H54 (cell line): Measurements from ENCODE around the gene MYL5.
"Not testable (repeated sequence)": the region's sequence is repeated elsewhere in the genome, so short reads cannot be mapped to it uniquely, and the experiment has no call there.

Source experiments
- DNase-seq: peaks from one replicate; pipeline ENCODE4 v3.0.0; 2011; ENCODE audit warnings: low spot score, mixed read lengths; ENCODE audit not compliant: insufficient read length
- FAIRE-seq: peaks from 3 replicates; lab custom pipeline; 2011; peaks lifted over from hg19 to GRCh38; lab: Jason Lieb, UNC
- POLR2A ChIP-seq: IDR thresholded peaks from 2 replicates; pipeline ENCODE4 v1.6.1; 2011; ENCODE audit warnings: low read depth, mild to moderate bottlenecking, low read length

The MYL5 gene

DNA sequence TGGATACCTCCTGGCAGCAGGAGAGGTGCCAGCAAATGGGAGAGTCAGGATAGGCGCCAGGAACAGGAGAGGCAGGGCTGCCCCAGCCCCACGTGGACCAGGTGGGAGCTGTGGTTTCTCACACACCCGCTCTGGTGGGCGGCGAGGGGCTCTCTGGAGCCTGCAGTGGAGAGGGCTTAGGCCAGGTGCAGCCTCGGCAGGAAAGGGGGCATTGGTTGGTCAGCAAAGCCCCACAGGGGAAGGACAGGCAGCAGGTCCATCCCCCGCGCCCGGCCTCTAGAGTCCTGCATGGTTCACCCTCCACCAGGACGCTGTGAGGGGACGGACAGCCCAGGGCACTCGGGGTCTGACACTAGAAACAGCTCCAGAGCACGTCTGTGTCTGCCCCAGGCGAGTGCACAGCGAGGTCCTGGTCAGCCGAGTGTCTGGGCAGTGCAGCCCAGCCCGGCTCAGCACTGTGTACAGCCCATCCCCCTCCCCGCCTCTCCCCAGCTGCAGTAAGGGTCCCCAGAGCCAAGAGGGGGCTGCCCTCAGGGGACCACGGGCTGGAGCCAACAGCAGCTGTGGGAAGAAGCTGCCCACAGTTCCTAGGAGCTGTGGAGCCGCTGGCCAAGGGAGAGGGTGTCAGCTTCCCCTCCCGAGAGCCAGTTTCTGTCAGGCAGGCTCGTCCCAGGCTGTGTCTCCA lies 8.4 kb upstream of the MYL5 start:
- DNase-seq (no peak), FAIRE-seq (no peak)
- no peak for TF ChIP-seq POLR2A

DNA sequence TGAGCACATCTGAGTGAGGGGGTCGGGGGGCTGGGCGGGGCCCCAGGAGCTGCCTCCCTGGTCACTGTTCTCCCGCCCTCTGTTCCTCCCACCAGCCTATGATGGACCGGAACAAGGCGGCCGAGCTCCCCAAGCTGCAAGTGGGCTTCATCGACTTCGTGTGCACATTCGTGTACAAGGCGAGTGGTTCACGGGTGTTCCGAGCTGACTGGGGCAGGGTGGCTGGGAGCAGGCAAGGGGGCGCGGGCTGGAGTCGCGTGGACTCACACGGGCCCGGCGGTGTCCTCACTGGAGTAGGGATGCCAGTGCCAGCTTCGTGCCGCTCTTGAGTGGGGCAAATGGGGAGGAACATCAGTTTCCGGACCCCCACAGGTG lies 7.9 kb upstream of the MYL5 start:
- DNase-seq (no peak), FAIRE-seq (no peak)
- no peak for TF ChIP-seq POLR2A

DNA sequence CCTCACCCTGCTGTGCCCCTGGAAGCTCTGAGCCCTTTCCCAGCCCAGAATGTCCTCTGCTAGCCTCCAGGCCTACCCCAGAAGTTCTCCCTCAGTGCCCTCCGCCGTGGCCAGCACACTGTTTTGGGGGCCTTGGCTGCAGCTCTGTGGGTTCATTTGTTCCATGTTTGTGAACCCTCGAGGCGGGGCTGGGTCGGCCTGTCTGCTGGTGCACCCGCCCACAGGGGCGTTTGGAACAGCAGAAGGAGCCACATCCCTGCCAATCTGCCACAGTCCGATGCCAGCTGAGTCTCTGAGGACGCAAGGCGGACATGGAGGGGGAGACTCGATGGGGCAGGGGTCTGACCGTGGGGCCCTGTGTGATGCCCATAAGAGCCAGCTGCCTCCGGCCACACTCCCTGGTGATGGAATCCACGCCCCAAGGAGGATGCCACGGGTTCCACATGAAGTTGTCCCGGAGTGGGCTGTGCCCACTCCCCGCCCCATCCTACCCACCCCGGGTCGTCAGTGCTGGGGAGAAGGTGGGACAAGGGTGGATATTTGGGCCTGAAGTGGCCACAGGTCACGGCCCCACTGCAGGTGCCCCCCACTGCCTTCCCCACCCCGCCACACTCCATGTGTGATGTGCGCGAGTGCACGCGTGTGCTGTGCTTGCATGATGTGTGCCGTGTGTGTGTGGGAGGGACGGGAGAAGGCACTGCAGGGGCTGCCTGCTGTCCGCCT lies 7.4 kb upstream of the MYL5 start:
- TF ChIP-seq POLR2A, result no peak
- FAIRE-seq (no peak), DNase-seq (no peak)

DNA sequence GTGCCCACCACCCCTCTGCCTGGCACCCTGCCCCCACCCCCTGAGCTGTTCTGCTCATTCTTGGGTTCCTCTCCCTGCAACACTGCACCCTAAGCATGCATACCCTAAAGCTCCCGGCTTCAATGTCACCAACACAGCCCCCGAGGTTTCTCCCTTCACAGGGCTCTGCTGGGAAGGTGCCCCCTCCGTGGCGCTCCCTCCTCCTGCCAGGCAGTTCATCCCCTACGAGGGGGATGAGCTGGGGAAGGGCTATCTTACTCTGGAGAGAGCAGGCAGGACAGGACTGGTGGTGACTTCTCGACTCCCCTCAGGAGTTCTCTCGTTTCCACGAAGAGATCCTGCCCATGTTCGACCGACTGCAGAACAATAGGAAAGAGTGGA lies 6.8 kb upstream of the MYL5 start:
- FAIRE-seq, result no peak
- no peak for DNase-seq
- no peak for TF ChIP-seq POLR2A

DNA sequence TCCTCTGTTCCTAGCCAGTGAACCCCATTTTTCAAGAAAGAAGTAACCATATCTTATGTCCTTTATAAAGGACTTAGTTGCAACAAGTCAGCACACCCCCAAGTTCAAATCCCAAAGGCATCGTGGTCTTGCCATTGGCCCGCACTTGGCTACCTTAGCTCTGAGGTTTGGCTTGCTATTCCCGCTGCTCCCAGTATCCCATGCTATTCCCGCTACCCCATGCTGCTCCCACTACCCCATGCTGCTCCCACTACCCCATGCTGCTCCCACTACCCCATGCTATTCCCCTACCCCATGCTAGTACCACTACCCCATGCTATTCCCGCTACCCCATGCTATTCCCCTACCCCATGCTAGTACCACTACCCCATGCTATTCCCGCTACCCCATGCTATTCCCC lies 6.1 kb upstream of the MYL5 start:
- not testable (repeated sequence) for FAIRE-seq, DNase-seq

DNA sequence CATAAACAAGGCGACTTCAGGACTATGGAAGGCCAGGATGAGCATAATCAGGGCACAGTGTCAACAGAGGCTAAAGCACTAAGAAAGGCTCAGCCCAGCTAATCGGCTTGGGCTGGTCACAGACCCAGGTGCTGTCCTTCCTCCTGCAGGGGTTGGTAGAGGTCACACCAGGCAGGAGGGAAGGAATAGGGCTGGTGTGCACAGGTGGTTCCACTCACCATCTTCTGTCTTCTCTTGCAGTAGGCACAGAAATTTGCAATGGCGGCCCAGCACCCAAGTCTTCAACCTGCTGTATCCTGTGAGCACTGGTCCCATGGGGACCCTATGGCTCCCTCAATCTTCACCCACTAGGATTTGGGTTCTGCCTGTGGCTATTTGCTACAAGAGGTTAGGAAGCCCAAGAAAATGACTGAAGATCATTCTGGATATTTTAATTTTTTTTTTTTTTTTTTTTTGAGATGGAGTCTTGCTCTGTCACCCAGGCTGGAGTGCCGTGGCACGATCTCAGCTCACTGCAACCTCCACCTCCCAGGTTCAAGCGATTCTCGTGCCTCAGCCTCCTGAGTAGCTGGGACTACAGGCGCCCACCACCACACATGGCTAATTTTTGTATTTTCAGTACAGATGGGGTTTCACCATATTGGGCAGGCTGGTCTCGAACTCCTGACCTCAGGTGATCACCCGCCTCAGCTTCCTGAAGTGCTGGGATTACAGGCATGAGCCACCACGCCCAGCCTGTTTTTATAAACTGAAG lies 4.4 kb upstream of the MYL5 start:
- not testable (repeated sequence) for FAIRE-seq, DNase-seq

DNA sequence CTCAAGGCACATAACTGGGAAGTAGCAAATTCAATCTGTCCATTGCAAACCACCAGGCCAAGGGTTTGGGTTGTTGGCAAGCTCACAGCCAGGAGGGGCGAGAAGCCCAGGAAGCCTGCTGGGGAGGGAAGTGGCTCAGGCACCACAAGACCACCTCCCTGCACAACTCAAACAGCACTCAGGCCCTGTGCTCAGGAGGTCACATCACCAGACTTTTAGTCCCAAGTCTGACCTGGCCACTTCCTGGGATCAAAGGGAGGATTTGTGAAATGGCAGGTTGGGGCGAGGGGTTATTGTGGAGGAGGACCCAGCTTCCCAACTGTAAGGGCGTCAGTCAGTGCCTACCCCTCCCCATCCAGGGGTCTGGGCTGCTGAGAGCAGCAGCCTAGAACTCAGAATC lies 2.6 kb upstream of the MYL5 start:
- FAIRE-seq, result no peak

DNA sequence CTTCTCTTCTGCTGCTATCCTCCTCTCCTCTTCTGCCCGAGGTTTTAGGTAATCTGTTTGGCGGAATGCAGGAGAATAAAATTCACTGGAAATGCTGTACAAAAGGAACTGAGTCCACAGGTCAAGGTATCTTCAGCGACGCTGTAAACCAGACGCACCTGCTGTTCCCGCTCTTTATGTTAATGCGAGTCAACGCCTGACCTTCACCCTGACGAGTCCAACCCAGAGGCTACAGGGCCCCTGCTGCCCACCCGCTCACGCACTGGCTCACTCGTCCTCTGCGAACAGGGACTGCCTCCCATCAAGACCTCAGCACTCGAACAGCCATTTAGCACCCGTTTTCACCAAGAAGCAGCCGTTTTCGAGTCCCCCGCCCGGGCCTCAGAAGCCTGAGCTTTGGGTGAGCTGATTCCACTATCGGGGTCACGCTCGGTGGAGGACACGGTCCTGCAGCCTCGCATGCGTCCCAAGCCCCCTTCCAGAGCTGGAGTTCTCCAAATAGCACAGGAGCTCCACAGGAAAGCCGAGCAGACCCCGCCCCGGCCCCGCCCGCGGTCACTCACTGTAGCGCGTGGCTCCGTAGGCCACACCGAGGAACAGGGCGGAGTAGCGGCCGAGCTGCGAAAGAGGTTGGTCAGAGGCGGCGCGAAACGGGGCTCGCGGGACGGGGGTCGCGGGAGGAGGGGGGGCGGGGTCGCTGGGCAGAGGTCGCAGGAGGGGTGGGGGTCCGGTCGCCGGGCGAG lies 822 bp upstream of the MYL5 start:
- no peak for TF ChIP-seq POLR2A
- DNase-seq (no peak), FAIRE-seq (no peak)

More for the DNA sequence above, 2.6 kb upstream of the MYL5 start:
- no peak for TF ChIP-seq POLR2A
- no peak for DNase-seq

DNA sequence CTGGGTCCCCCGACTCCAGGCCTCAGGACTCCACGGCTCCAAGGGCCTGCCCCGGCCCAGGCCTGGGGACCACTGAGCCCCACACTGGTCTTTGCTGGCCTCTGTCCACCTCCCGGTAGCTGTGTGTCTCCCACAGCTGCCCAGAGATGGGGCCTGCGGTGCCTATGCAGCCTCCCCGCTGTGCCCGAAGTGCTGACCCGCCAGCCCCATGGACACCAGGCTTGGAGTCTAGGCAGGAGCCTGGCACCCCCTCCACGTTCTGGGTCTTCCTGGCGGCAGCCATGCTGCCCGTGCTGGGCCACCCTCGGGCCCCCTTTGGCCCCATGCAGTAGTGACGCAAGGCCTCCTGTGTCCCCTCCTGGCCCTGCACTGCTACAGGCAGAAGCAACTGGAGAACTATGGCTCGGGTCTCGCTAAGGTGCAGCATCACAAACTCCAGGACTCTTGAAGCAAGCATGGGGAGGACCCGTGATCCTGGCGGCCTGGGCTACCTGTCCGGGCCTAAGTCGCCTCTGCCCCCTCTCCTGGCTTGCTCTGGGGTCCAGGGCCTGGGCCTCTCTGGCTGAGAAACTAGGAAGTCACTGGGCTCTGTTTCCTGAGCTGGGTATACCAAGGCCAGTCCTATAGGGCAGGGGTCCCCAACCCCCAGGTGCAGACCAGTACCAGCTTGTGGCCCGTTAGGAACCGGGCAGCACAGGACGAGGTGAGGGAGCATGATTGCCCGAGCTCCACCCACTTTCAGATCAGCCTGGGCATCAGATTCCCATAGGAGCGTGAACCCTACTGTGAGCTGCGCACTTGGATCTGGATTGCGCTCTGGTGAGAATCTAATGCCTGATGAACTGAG lies 917 bp downstream of the MYL5 start:
- no peak for FAIRE-seq

DNA sequence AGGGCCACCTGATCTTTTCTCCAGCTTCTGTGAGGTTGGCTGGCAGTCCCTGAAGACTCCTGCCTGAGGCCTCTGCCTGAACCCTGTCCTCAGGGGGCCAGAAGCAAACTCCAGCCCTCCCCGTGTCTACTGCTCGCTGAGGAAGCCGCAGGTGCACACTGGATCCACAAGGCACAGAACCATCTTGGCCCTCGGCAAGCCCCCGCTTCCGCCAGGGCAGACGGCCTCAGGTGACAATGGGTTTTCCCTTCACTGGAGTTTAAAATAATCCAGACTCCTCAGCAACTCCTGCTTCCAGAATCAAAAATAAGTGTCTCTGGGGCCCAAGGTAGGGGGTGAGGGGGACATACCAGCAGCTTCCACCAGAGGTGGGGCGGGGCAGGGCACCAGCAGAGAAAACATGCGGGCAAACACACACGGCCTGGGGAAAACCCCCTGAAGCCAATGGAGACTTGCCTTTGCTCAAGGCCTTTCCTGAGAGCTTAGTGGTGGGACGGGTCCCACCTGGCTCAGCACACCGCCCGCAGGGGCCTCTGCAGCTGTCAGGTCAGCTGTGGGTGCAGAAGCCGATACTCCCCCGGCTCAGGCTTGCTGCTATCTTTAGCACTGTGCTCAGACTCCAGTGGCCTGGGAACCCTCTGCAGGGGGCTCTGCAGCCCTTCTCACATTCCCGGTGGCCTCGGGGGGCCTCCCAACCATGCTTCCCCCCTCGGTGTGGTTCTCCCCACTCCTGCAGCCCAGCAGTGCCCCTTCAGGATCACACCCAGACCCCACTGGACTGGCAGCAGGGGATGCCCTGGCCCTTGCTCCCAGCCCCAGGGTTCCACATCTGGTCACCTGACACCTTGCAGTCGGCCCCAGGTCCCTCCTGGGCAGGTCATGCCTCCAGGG lies 1.9 kb downstream of the MYL5 start:
- no peak for TF ChIP-seq POLR2A
- no peak for DNase-seq
- FAIRE-seq, result no peak

More for the DNA sequence above, 917 bp downstream of the MYL5 start:
- no peak for DNase-seq
- no peak for TF ChIP-seq POLR2A

DNA sequence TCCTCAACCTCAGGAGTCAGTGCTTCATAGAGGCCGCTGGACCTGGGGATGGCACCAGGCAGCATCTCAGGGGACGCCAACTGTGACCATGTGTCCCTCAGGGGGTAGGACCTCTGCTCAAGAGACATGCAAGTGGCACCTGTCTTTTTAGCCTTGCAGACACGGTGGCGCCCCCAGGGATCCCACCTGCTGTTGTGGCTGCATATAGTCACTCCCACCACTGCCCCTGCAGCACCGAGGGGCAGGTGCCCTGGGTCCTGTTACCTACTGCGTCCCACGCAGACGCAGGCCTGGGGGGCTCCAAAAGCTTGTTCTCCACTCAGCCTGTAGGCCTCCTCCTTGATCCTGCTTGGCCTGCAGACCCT lies 2.5 kb downstream of the MYL5 start:
- TF ChIP-seq POLR2A, result no peak
- FAIRE-seq, result no peak
- DNase-seq, result no peak
